SH-SY5Y (cell line): ENCODE measurements around the gene SDHA.

ENCODE experiments used
- GATA2 ChIP-seq: IDR thresholded peaks from 2 replicates; pipeline ENCODE4 v1.6.1; 2011; ENCODE audit warnings: mild to moderate bottlenecking, low read depth, low read length
- GATA3 ChIP-seq: IDR thresholded peaks from 2 replicates; pipeline ENCODE4 v1.6.1; 2011; ENCODE audit warnings: low read depth, mild to moderate bottlenecking, low read length, moderate library complexity

GRCh38 chr5:234450-234849 lies 16.3 kb downstream of the SDHA start:
- no peak for TF ChIP-seq GATA3
- no peak for TF ChIP-seq GATA2
